ENCODE results near the gene NHEJ1.

Gene NHEJ1

DNA sequence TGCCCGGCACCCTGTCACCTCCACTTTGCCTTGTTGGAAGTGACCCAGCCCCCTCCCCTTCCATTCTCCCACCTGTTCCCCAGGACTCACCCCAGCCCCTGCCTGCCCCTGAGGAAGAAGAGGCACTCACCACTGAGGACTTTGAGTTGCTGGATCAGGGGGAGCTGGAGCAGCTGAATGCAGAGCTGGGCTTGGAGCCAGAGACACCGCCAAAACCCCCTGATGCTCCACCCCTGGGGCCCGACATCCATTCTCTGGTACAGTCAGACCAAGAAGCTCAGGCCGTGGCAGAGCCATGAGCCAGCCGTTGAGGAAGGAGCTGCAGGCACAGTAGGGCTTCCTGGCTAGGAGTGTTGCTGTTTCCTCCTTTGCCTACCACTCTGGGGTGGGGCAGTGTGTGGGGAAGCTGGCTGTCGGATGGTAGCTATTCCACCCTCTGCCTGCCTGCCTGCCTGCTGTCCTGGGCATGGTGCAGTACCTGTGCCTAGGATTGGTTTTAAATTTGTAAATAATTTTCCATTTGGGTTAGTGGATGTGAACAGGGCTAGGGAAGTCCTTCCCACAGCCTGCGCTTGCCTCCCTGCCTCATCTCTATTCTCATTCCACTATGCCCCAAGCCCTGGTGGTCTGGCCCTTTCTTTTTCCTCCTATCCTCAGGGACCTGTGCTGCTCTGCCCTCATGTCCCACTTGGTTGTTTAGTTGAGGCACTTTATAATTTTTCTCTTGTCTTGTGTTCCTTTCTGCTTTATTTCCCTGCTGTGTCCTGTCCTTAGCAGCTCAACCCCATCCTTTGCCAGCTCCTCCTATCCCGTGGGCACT is 21.9 kb upstream of the NHEJ1 start:
- DNase-seq, result no peak

GRCh38 chr2:219181531-219181930 is 20.9 kb upstream of the NHEJ1 start:
- DNase-seq, result no peak

- no peak for DNase-seq
Observed at GRCh38 chr2:219180961-219181360, 20.3 kb upstream of the NHEJ1 start.

DNA sequence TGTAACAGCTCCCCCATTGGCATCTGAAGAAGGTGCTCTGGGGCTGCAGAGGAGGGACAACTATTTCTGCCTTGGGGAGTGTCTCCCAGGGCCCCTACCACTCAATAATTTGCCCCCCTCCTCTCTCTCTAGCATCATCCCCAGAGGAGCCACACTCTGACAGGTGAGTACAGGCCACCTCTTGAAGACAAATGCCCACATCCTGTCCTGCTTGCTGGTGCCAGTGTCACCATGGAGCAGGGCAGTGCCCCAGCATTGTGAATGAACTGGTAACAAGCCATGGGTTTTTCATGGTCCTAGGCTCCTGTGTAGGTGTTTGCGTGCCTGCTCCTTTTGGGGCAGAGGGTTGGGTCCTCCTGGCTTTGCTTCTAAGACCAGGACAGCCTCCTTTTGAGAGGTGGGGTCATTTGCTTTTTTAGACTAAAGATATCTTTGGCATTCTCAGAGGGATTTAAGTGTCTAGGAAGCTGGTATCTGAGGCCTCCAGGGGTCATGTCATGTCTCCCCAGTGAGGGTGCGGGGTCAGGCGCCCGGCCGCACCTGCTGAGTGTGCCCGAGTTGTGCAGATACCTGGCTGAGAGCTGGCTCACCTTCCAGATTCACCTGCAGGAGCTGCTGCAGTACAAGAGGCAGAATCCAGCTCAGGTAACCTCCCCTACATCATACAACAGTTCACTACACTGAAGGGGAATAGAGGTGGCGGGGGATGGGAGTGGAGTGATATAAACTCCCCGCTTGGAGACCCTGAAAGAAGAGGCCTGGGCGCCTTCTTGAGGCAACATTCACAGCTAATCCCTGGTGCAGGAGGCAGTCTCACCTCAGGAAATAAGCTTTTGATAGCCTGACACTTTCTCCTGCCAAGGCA is 19.2 kb upstream of the NHEJ1 start:
- no peak for DNase-seq

GRCh38 chr2:219178377-219179175 is 18.0 kb upstream of the NHEJ1 start:
- DNase-seq, result peak; percentile 22

- peak; percentile 68 for DNase-seq
Observed at GRCh38 chr2:219177552-219178376, 17.1 kb upstream of the NHEJ1 start, which contains the start of gene RETREG2. Gene RETREG2, plus strand, starts transcription at chr2:219178275. Its CDS starts 78 bp downstream, at chr2:219178353.

DNA sequence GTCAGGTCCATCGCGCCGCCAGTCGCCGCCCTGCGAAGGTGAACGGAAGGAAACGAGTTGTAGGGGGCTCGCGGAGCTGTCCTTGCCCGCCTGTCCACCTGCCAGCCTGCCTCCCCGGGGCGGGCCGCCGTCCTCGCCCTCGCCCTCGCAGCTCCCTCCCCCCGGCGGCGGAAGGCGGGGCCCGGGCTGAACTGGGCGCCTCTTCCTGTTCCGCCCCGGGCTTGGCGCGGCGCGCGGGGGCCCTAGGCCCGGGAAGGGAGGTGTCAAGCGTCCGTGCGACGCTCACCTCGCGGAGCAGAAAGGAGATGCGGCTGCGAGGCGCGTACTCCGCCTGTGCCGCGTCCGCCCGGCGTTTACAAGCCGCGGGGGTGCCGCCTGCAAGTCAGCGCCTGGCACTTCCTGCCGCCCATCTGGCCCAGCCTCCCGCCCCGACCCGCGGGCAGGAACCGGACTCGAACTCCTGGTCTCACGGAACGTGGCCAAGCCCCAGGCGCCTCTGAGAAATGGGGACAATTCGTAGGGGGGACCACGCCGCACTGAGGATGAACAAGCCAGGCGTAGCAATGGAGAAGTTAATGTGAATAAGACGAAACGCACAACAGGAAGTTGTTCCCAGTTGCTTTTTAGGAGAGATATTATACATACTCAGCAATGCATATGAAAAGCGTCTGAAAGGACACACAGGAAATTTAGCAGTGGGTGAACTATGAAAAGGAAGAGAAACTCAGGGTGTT is 16.4 kb upstream of the NHEJ1 start, which contains the start of gene CNPPD1:
Gene CNPPD1, minus strand, starts transcription at position 108 of the 734 bp plus-strand sequence. Its CDS starts 97 bp downstream, at position 11.
- DNase-seq, result peak; percentile 66

- peak; percentile 35 for DNase-seq
Observed at GRCh38 chr2:219175928-219176817, 15.6 kb upstream of the NHEJ1 start.

DNA sequence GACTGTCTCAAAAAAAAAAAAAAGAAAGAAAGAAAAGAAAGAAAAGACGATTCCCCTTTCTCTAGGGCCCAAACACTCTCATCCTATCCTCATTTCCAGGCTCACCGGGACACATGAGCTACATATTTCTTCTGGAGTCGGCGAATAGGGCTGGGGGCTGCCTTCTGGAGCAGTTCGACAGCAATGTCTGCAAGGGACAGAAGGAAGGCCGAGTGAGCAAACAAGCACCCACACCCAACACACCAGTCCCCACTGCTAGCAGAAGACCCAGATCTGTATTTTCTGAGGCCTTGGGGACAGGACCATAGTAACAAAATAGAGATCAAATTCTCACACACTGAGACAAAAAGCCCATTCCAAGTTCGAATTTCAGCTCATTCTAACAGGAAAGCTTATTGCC is 14.9 kb upstream of the NHEJ1 start:
- no peak for DNase-seq

GRCh38 chr2:219174801-219175200 is 14.2 kb upstream of the NHEJ1 start:
- no peak for DNase-seq

DNA sequence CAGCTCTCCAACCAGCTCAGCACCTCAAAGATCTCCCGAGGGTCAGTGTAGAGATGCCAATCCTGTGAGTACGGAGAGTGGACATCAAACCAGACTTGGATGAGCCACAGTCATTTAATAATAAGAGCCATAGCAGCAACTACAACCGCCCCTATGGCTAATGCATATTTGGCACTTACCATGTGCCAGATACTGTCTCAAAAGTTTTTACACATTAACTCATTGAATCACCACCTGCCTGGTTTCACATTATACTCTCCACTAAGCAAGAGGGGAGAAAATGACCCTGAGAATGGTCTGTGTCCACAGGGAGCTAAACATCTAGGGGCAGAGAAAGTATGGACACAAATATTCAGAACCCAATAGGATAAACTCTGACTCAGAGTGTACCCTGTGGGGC is 13.5 kb upstream of the NHEJ1 start:
- DNase-seq, result no peak

DNA sequence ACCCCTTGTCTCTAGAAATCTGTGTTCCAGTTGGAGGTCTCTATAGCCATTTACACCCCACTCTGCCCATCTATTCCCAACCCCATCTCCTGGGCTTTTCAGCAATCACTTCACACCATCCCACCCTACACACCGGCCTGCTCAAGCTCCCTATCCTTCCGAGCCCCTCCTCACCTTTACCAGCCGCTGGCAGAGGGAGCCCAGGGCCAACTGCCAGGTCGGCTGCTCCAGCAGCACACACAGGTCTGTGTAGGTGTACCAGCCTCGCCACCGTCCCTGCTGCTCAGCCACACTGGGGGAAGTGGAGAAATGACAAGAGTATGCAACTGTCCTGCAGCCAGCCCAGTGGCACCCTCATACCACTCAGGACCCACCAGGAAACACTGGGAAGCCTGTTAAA is 12.6 kb upstream of the NHEJ1 start:
- DNase-seq, result no peak

- no peak for DNase-seq
Observed at GRCh38 chr2:219172231-219173154, 11.9 kb upstream of the NHEJ1 start.

DNA sequence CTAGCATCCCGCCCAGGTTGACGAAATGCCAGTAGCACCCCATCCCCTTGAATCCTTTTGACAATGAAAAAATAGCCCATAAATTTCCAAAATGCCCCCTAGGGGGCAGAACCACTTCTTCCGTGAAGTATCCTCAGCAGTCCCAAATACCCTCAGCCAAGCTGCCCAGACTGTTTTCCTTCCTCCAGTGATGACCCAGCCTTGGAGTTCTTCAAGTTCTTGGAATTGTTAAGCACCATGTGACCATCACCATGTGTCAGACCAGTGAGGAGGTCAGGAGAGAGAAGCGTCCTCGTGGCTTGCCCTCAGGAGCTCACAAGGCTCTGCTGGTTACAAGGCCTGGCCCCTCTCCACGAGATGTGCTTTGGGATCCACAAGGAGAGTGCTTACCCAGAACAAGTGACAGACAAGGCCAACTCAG is 10.6 kb upstream of the NHEJ1 start:
- peak; percentile 7 for DNase-seq

DNA sequence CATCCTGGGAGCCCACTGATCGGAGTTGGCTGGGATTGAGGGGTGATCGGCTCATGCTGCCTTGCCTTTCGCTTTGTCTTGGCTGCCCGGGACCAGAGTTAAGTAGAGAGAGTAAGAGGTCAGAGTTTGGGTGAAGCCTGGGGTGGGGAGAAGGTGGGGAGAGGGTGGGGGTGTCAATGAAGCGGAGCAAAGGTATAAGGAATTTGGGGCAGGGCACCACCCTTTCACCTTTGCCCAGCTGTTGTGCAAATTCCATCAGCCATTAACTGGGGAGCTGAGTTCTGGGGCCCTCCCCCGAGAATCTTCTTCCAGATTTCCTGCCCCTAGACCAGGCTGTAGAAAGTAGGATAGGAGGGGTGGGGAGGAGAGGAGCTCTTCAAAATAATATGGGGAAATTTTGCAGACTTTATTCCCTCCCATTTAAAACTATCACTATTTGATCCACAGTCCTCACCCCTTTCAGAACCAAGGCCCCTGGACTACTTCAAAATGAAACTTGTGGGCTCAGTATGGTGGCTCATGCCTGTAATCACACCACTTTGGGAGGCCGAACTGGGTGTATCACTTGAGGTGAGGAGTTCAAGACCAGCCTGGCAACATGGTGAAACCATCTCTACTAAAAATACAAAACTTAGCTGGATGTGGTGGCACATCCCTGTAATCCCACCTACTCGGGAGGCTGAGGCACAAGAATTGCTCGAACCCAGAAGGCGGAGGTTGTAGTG is 9.5 kb upstream of the NHEJ1 start, which contains the start of gene SLC23A3:
Gene SLC23A3, minus strand, starts transcription at position 100 of the 725 bp plus-strand sequence. Its CDS starts 45 bp downstream, at position 55.
- DNase-seq, result no peak

- DNase-seq, result no peak
Observed at GRCh38 chr2:219168932-219169331, 8.3 kb upstream of the NHEJ1 start.

- DNase-seq, result no peak
Observed at GRCh38 chr2:219168526-219168925, 7.9 kb upstream of the NHEJ1 start.

- DNase-seq, result no peak
Observed at GRCh38 chr2:219167997-219168396, 7.4 kb upstream of the NHEJ1 start.
